ENCODE results near the gene TAS2R14. TPM values are rescaled to one million over a fixed set of nuclear protein-coding genes. Genes with fewer than 3 reads are reported as not detected.

TAS2R14 gene
- total and polyA plus RNA-seq, 10 donors: 1.6 to 10.3 (median 4.2) TPM

DNA sequence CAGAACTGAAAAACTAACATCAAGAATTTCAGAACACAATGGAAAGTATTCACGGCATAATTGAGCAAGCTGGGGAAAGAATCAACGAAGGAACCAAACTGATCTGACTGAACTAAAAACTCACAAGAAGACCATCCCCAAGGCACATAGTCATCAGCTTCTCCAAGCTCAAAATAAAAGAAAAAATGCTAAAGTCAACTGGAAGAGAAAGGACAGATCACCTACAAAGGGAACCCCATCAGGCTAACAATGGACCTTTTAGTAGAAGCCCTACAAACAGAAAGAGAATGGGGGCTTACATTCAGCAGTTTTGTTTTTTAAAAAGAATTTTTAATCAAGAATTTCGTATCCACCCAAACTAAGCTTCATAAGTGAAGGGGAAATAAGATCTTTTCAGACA, 35.9 kb upstream of the TAS2R14 start:
- WGBS, 5 donors: 92 to 96% (median 95%) methylated on average over 3 of the region's 3 CpGs
- H3K27me3 ChIP-seq (replicated peaks in 1 of 7): no peaks in the 10 kb centered on the region
- TF ChIP-seq POLR2AphosphoS5 (IDR thresholded peaks at IDR 0.05) (no peak), POLR2A (IDR thresholded peaks at IDR 0.05) (no peak)
- TF ChIP-seq, protein P1, sequence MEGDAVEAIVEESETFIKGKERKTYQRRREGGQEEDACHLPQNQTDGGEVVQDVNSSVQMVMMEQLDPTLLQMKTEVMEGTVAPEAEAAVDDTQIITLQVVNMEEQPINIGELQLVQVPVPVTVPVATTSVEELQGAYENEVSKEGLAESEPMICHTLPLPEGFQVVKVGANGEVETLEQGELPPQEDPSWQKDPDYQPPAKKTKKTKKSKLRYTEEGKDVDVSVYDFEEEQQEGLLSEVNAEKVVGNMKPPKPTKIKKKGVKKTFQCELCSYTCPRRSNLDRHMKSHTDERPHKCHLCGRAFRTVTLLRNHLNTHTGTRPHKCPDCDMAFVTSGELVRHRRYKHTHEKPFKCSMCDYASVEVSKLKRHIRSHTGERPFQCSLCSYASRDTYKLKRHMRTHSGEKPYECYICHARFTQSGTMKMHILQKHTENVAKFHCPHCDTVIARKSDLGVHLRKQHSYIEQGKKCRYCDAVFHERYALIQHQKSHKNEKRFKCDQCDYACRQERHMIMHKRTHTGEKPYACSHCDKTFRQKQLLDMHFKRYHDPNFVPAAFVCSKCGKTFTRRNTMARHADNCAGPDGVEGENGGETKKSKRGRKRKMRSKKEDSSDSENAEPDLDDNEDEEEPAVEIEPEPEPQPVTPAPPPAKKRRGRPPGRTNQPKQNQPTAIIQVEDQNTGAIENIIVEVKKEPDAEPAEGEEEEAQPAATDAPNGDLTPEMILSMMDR (IDR thresholded peaks at IDR 0.05 in 8 of 11, conservative IDR thresholded peaks at IDR 0.05 in 3 of 11): no peak

GRCh38 chr12:10968765-10969456, 29.8 kb upstream of the TAS2R14 start:
- no peak for TF ChIP-seq POLR2AphosphoS5 (IDR thresholded peaks at IDR 0.05)
- no peak for TF ChIP-seq POLR2A (IDR thresholded peaks at IDR 0.05)
- TF ChIP-seq, protein P1 (IDR thresholded peaks at IDR 0.05 in 8 of 11, conservative IDR thresholded peaks at IDR 0.05 in 3 of 11): no peak
- no peak overlapping the region for H3K4me3 ChIP-seq
- intact Hi-C loops (cut with DNase I; ENCODE audit: low total_unique reads): no loop called here
- peaks cover 0 to 8% (median 0%) of the 10 kb centered on the region in 6 donors for H3K36me3 ChIP-seq
- no peaks in the 10 kb centered on the region for H3K27me3 ChIP-seq (replicated peaks in 1 of 7)
- no peaks in the 10 kb centered on the region for H3K9me3 ChIP-seq
- no peak overlapping the region for H3K27ac ChIP-seq
- no peak for DNase-seq
- WGBS, 5 donors: 84 to 95% (median 93%) methylated on average over 14 to 15 of the region's 15 CpGs
- H3K4me1 ChIP-seq: no peaks in the 10 kb centered on the region

More for the DNA sequence above, 35.9 kb upstream of the TAS2R14 start:
- no peaks in the 10 kb centered on the region for H3K9me3 ChIP-seq
- peaks cover 0 to 3% (median 0%) of the 10 kb centered on the region in 6 donors for H3K36me3 ChIP-seq
- H3K27ac ChIP-seq: no peak overlapping the region
- no peak for DNase-seq
- intact Hi-C loops (cut with DNase I; ENCODE audit: low total_unique reads): no loop called here
- H3K4me3 ChIP-seq: no peak overlapping the region
- no peaks in the 10 kb centered on the region for H3K4me1 ChIP-seq

DNA sequence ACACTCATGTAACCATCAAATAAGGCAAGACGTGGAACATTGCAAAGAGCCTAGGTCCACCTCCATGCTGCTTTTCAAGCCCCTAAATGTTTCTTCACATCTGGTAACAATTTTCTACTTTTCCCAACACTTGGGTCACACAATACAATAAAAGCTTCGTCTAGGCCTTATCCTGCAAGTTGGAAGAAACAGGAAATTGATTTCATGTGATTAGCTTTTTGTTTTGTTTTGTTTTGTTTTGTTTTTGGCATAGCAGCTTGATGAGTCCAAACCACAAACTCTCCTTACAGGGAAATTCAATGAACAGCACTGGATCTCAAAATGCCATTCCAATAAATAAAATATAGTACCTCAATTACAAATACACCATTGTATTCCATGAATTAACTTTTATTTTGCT, 28.3 kb upstream of the TAS2R14 start:
- no peaks in the 10 kb centered on the region for H3K4me1 ChIP-seq
- no peak overlapping the region for H3K4me3 ChIP-seq
- peaks cover 0 to 8% (median 0%) of the 10 kb centered on the region in 6 donors for H3K36me3 ChIP-seq
- no peaks in the 10 kb centered on the region for H3K9me3 ChIP-seq
- 68 to 86% (median 72%) methylated on average over 2 of the region's 2 CpGs for WGBS, 5 donors
- no peaks in the 10 kb centered on the region for H3K27me3 ChIP-seq (replicated peaks in 1 of 7)
- no peak for DNase-seq
- no peak for TF ChIP-seq POLR2AphosphoS5 (IDR thresholded peaks at IDR 0.05)
- TF ChIP-seq, protein P1 (IDR thresholded peaks at IDR 0.05 in 8 of 11, conservative IDR thresholded peaks at IDR 0.05 in 3 of 11): no peak
- TF ChIP-seq POLR2A (IDR thresholded peaks at IDR 0.05): no peak
- H3K27ac ChIP-seq: no peak overlapping the region
- intact Hi-C loops (cut with DNase I; ENCODE audit: low total_unique reads): no loop called here

- no peaks in the 10 kb centered on the region for H3K4me1 ChIP-seq
- intact Hi-C loops (cut with DNase I; ENCODE audit: low total_unique reads): no loop called here
- no peaks in the 10 kb centered on the region for H3K9me3 ChIP-seq
- no peaks in the 10 kb centered on the region for H3K27me3 ChIP-seq (replicated peaks in 1 of 7)
- no peak overlapping the region for H3K4me3 ChIP-seq
- TF ChIP-seq POLR2AphosphoS5 (IDR thresholded peaks at IDR 0.05): no peak
- TF ChIP-seq, protein P1 (IDR thresholded peaks at IDR 0.05 in 8 of 11, conservative IDR thresholded peaks at IDR 0.05 in 3 of 11): no peak
- TF ChIP-seq POLR2A (IDR thresholded peaks at IDR 0.05): no peak
- H3K27ac ChIP-seq: no peak overlapping the region
- DNase-seq: no peak
- peaks cover 0 to 8% (median 0%) of the 10 kb centered on the region in 6 donors for H3K36me3 ChIP-seq
These were observed 27.3 kb upstream of the TAS2R14 start for GRCh38 chr12:10966314-10966713.
